ENCODE data around the gene PSMB4.

GRCh38 chr1:151444783-151445177, 45.4 kb downstream of the PSMB4 start:
- TF ChIP-seq CTCF (conservative IDR thresholded peaks at IDR 0.05; ENCODE audit: low read depth in 2 of 2) (no peak), JUNB (IDR thresholded peaks at IDR 0.05; ENCODE audit: unreplicated experiment) (no peak), POLR2AphosphoS5 (IDR thresholded peaks at IDR 0.05; ENCODE audit: low read depth) (no peak), EZH2 (IDR thresholded peaks at IDR 0.05; ENCODE audit: low read depth, unreplicated experiment) (no peak), REST (IDR thresholded peaks at IDR 0.05; ENCODE audit: unreplicated experiment) (no peak), EZH2phosphoT487 (IDR thresholded peaks at IDR 0.05; ENCODE audit: unreplicated experiment) (no peak), NANOG (IDR thresholded peaks at IDR 0.05; ENCODE audit: borderline replicate concordance) (no peak)

All from GM23338 (cell line).